ENCODE measurements around the gene ZNF708. TPM values are rescaled to one million over a fixed set of nuclear protein-coding genes. Genes with fewer than 3 reads are reported as not detected.

Gene ZNF708
- total RNA-seq, result 9.7 and 10.9 TPM in 2 replicates

DNA sequence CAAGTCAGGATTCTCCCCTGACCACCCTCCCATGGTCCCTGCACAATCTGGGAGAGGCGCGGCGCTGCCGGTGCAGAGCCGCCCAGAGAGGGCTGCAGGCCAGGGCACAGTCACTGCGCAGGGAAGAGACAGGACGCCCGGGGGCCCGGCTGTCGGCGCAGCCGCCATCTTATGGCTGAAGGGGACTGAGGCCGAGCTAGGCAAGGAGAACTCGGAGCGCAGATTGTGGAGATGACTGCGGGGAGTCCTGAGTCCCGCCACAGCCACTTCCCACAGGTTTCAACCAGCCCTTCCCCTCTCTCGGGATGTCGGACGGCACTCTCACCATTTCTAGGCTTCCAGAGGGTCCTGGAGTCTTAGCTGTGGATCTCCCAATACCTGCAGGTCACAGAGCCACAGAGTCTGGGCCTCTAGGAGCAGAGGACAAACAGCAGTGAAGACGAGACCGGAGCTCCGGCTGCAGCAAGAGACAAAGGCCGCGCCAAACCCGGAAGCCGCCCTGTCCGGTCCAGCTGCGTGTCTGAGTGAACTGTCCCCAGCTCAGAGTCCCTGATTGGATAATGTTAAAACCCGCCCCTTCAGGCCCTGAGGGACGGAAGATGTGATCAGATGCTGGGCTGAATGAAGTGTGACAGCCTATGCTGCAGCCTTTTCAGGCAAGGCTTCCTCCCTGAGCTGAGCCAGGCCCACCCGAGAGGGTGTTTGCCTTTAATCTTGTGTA lies at the start of gene ZNF708:
Gene ZNF708 (minus strand): TSS at position 526 of the 721 bp plus-strand sequence. CDS start 198 bp downstream, at position 328.
- DNase-seq (ENCODE audit: insufficient read length, low spot score, missing footprints), result peak; percentile 94
- peaks cover 44% of the 10 kb centered on the region for H3K79me2 ChIP-seq (ENCODE audit: insufficient read depth, low read length)
- TF ChIP-seq, protein P1, sequence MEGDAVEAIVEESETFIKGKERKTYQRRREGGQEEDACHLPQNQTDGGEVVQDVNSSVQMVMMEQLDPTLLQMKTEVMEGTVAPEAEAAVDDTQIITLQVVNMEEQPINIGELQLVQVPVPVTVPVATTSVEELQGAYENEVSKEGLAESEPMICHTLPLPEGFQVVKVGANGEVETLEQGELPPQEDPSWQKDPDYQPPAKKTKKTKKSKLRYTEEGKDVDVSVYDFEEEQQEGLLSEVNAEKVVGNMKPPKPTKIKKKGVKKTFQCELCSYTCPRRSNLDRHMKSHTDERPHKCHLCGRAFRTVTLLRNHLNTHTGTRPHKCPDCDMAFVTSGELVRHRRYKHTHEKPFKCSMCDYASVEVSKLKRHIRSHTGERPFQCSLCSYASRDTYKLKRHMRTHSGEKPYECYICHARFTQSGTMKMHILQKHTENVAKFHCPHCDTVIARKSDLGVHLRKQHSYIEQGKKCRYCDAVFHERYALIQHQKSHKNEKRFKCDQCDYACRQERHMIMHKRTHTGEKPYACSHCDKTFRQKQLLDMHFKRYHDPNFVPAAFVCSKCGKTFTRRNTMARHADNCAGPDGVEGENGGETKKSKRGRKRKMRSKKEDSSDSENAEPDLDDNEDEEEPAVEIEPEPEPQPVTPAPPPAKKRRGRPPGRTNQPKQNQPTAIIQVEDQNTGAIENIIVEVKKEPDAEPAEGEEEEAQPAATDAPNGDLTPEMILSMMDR (IDR thresholded peaks at IDR 0.05; ENCODE audit: extremely low read depth, low read depth, low read length), result no peak

DNA sequence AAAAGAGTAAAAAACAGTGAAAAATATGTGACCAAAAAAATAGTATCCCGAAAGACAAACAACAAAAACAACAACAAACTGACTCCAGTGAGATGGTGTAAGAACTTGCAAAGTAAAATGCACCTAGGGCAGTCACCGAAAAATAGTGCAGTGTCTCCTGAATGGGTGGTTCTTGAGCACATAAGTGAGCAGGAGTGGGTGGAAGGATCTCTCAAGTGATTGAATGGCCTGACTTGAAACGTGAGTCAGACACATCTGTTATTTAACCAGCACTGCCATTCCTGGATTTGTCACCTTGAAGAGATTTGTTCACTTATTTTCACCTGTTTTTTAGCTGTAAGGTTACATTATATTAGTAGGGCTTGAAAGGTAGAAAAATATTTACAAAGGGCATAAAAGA lies 33.1 kb upstream of the ZNF708 start:
- Histone ChIP-seq H3K27ac (ENCODE audit: low read depth, low read length) (no peak overlapping the region), H3K36me3 (ENCODE audit: insufficient read depth, low read length) (peaks cover 14% of the 10 kb centered on the region), H3K4me1 (ENCODE audit: insufficient read depth, low read length) (peaks cover 6% of the 10 kb centered on the region), H3K4me3 (ENCODE audit: insufficient read depth, low read length) (no peak overlapping the region), H3K4me2 (ENCODE audit: insufficient read depth, low read length) (no peak overlapping the region), H3K27me3 (ENCODE audit: insufficient read depth, low read length) (no peaks in the 10 kb centered on the region), H2AFZ (ENCODE audit: low read length) (no peak overlapping the region), H3K79me2 (ENCODE audit: insufficient read depth, low read length) (peaks cover 21% of the 10 kb centered on the region), H4K20me1 (ENCODE audit: insufficient read depth, low read length) (no peaks in the 10 kb centered on the region), H3K9me3 (ENCODE audit: low read depth, low read length) (no peaks in the 10 kb centered on the region)
- DNase-seq (ENCODE audit: insufficient read length, low spot score, missing footprints), result peak; percentile 1
- TF ChIP-seq, protein P1 (IDR thresholded peaks at IDR 0.05; ENCODE audit: extremely low read depth, low read depth, low read length), result no peak

More for the DNA sequence above, at the start of gene ZNF708:
- peak within 1 kb of the TSS; percentile 86 for H3K4me2 ChIP-seq (ENCODE audit: insufficient read depth, low read length)
- no peaks in the 10 kb centered on the region for H3K9me3 ChIP-seq (ENCODE audit: low read depth, low read length)
- no peaks in the 10 kb centered on the region for H3K27me3 ChIP-seq (ENCODE audit: insufficient read depth, low read length)
- peaks cover 7% of the 10 kb centered on the region for H3K36me3 ChIP-seq (ENCODE audit: insufficient read depth, low read length)
- peaks cover 5% of the 10 kb centered on the region for H3K4me1 ChIP-seq (ENCODE audit: insufficient read depth, low read length)
- peak within 1 kb of the TSS; percentile 99 for H3K27ac ChIP-seq (ENCODE audit: low read depth, low read length)
- peak within 1 kb of the TSS; percentile 100 for H2AFZ ChIP-seq (ENCODE audit: low read length)
- peak within 1 kb of the TSS; percentile 99 for H3K4me3 ChIP-seq (ENCODE audit: insufficient read depth, low read length)
- no peaks in the 10 kb centered on the region for H4K20me1 ChIP-seq (ENCODE audit: insufficient read depth, low read length)

DNA sequence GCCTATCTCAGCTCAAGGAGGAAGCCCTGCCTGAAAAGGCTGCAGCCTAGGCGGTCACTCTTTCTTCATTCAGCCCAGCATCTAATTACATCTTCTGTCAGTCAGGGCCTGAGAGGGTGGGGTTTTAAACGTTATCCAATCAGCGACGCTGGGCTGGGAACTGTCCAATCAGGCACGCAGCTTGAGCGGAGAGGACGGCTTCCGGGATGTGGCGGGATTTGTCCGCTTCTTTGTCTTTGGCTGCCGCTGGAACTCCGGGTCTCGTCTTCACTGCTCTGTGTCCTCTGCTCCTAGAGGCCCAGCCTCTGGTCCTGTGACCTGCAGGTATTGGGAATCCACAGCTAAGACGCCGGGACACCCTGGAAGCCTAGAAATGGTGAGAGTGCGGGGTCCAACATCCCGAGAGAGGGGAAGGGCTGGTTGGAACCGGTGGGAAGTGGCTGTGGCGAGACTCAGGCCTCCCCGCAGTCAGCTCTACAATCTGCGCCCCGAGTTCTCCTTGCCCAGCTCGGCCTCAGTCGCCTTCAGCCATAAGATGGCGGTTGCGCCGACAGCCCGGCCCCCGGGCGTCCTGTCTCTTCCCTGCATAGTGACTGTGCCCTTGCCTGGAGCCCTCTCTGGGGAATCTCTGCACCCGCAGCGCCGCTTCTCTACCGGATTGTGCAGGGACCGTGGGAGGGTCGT lies 29.7 kb upstream of the ZNF708 start, which contains the start of gene ZNF738:
Gene ZNF738 (plus strand): TSS at position 233 of the 684 bp plus-strand sequence. CDS start 141 bp downstream, at position 374.
- DNase-seq (ENCODE audit: insufficient read length, low spot score, missing footprints), result peak; percentile 93

More for the DNA sequence above, 29.7 kb upstream of the ZNF708 start, which contains the start of gene ZNF738:
- Histone ChIP-seq H3K4me1 (ENCODE audit: insufficient read depth, low read length) (peaks cover 6% of the 10 kb centered on the region), H3K4me2 (ENCODE audit: insufficient read depth, low read length) (peak within 1 kb of the TSS; percentile 85), H4K20me1 (ENCODE audit: insufficient read depth, low read length) (no peaks in the 10 kb centered on the region), H3K9me3 (ENCODE audit: low read depth, low read length) (no peaks in the 10 kb centered on the region), H3K36me3 (ENCODE audit: insufficient read depth, low read length) (peaks cover 5% of the 10 kb centered on the region), H3K27me3 (ENCODE audit: insufficient read depth, low read length) (no peaks in the 10 kb centered on the region), H3K27ac (ENCODE audit: low read depth, low read length) (peak within 1 kb of the TSS; percentile 91), H3K4me3 (ENCODE audit: insufficient read depth, low read length) (peak within 1 kb of the TSS; percentile 95), H2AFZ (ENCODE audit: low read length) (peak within 1 kb of the TSS; percentile 98), H3K79me2 (ENCODE audit: insufficient read depth, low read length) (peaks cover 18% of the 10 kb centered on the region)
- TF ChIP-seq, protein P1 (IDR thresholded peaks at IDR 0.05; ENCODE audit: extremely low read depth, low read depth, low read length), result no peak
